Gastrocnemius medialis (tissue), 4 donors: ENCODE results near the gene YARS2. TPM values are rescaled to one million over a fixed set of nuclear protein-coding genes. Genes with fewer than 3 reads are reported as not detected.

ENCODE experiments used
- ATAC-seq, 2 donors: fragments of 150-250 bp; one replicate each; pipeline ENCODE4 v1.9.1; 2016
- DNase-seq, 2 donors: peaks; one replicate each; pipeline ENCODE4 v3.0.0-alpha.2; 2019
- H3K27ac ChIP-seq, 4 donors: fragments of 200-600 bp; sonication (generic); 1 replicate in 1 of 4; 2 replicates in 3 of 4; pipeline ENCODE4 v1.5.1; 2016 to 2018; ENCODE audit warnings: mild to moderate bottlenecking in 2 of 4, moderate library complexity in 1 of 4
- H3K27me3 ChIP-seq, 3 donors: fragments of 200-600 bp; sonication (generic) in 2 of 3; 1 replicate in 1 of 3; 2 replicates in 2 of 3; pipeline versions ENCODE4 v1.5.1 to v1.6.0; 2016 to 2019; ENCODE audit warnings: mild to moderate bottlenecking in 1 of 3, moderate library complexity in 1 of 3
- H3K36me3 ChIP-seq, 2 donors: fragments of 200-600 bp; sonication (generic) in 1 of 2; one replicate each; pipeline ENCODE4 v1.5.1; 2017 to 2018
- H3K4me1 ChIP-seq, 2 donors: fragments of 200-600 bp; sonication (generic) in 1 of 2; one replicate each; pipeline ENCODE4 v1.5.1; 2016 to 2017; ENCODE audit warnings: mild to moderate bottlenecking in 2 of 2
- H3K4me3 ChIP-seq, 4 donors: fragments of 200-600 bp; sonication (generic) in 3 of 4; 1 replicate in 1 of 4; 2 replicates in 3 of 4; pipeline ENCODE4 v1.5.1; 2016 to 2019; ENCODE audit warnings: mild to moderate bottlenecking in 2 of 4
- H3K9me3 ChIP-seq, 3 donors: fragments of 200-600 bp; sonication (generic) in 2 of 3; 1 replicate in 1 of 3; 2 replicates in 2 of 3; pipeline ENCODE4 v1.5.1; 2016 to 2019
- POLR2A ChIP-seq, 2 donors: fragments of 450-650 bp; IDR thresholded peaks; one replicate each; pipeline ENCODE4 v1.6.1; 2017; ENCODE audit warnings: antibody characterized with exemption in 2 of 2, mild to moderate bottlenecking in 2 of 2, moderate library complexity in 2 of 2
- in situ Hi-C, 4 donors: fragments of 200-750 bp; cut with MboI; loops; one replicate each; pipeline versions ENCODE4 v1.15.0 to v1.8.0; 2017; ENCODE audit warnings: low sequenced_read_pairs in 4 of 4
- intact Hi-C: fragments of 100-400 bp; cut with DNase I; formaldehyde crosslinking; loops from one replicate; pipeline ENCODE4 v1.15.1; 2023; ENCODE audit warnings: low total_unique reads
- total RNA-seq, 4 donors: library from RNA; depleted of rRNA; stranded (reverse); fragments of >200 nt; gene quantifications; one replicate each; pipeline versions ENCODE4 v1.1.0 to v1.2.3, GENCODE V29; 2016
- TF ChIP-seq, protein P1 (sequence below), 5 experiments: fragments of 450-650 bp in 3 of 5; fragments of 200-600 bp in 2 of 5; sonication (generic) in 2 of 5; IDR thresholded peaks in 4 of 5; conservative IDR thresholded peaks in 1 of 5; 1 replicate in 4 of 5; 2 replicates in 1 of 5; pipeline ENCODE4 v1.5.1; 2016 to 2019; ENCODE audit warnings: antibody characterized with exemption in 5 of 5, mild to moderate bottlenecking in 3 of 5, moderate library complexity in 3 of 5

YARS2 gene
- total RNA-seq: 10 to 100 TPM in 3 of 4 donors, 1 to 10 TPM in 1; 9.1 to 19.4 (median 13.9) TPM

DNA sequence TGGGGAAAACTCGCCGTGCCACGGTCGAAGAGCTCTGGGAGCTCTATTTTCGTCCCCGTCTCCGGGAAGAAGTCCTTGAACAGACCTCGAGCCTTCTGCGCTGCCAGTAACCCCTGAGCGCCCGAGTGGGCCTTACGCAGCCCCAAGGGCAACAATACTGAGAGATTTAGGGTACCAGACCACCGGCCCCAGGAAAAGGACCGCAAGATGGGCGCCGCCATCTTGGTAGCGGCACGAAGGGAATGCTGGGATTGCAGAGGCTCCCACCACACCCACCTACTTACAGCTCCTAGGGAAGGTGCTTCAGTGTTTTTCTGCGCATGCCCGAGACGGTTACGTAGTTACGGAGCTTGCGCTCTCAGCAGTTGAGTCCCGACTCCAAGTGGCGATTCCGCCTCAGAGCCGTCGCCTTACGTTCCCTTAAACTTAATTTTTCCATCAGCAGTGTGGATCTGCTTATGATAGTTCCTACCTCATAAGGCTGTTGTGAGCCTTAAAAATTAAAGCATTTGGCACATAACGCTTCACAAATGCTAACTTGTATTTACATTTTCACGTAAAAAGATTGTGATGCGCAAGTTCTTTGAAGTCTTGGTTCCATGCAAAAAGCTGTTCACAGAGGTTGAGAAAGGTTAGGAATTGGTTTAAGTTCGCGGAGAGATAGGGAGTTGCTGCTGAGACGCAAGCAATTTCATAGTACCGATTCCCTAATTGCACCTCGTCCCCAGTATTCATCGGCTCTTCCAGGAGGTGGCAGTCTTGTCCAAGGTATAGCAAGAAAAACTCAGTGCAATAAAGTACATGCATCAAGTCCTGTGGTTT is at the start of gene YARS2:
Gene YARS2 (minus strand): TSS at position 244 of the 822 bp plus-strand sequence. CDS start 23 bp downstream, at position 221.
- no peaks in the 10 kb centered on the region for H3K9me3 ChIP-seq
- H3K27me3 ChIP-seq: no peaks in the 10 kb centered on the region
- H3K27ac ChIP-seq: peak within 1 kb of the TSS; percentile 81 to 88 (median 84)
- peaks cover 0 to 26% of the 10 kb centered on the region in 2 donors for H3K36me3 ChIP-seq
- DNase-seq (peak; percentile 95 to 96), ATAC-seq (peak; percentile 99 to 100)
- H3K4me1 ChIP-seq: peaks cover 12 to 15% of the 10 kb centered on the region in 2 donors
- TF ChIP-seq, protein P1, sequence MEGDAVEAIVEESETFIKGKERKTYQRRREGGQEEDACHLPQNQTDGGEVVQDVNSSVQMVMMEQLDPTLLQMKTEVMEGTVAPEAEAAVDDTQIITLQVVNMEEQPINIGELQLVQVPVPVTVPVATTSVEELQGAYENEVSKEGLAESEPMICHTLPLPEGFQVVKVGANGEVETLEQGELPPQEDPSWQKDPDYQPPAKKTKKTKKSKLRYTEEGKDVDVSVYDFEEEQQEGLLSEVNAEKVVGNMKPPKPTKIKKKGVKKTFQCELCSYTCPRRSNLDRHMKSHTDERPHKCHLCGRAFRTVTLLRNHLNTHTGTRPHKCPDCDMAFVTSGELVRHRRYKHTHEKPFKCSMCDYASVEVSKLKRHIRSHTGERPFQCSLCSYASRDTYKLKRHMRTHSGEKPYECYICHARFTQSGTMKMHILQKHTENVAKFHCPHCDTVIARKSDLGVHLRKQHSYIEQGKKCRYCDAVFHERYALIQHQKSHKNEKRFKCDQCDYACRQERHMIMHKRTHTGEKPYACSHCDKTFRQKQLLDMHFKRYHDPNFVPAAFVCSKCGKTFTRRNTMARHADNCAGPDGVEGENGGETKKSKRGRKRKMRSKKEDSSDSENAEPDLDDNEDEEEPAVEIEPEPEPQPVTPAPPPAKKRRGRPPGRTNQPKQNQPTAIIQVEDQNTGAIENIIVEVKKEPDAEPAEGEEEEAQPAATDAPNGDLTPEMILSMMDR (IDR thresholded peaks at IDR 0.05 in 4 of 5, conservative IDR thresholded peaks at IDR 0.05 in 1 of 5): peak; percentile 74 to 92 (median 79)
- TF ChIP-seq POLR2A (IDR thresholded peaks at IDR 0.05): peak in 1 of 2 donors; percentile 35
- intact Hi-C loops (loop anchor here (1.0 to 5.0 kb wide), 4 partner anchors 77 to 1266 kb away; partner anchors contain the start of genes ALG10 and DNM1L), in situ Hi-C loops (loop anchor here (5.0 to 25.0 kb wide), 2 partner anchors 1266 to 1456 kb away; partner anchors contain the start of gene ALG10 (in 3 of the 4))
- H3K4me3 ChIP-seq: peak within 1 kb of the TSS; percentile 80 to 100 (median 96)

DNA sequence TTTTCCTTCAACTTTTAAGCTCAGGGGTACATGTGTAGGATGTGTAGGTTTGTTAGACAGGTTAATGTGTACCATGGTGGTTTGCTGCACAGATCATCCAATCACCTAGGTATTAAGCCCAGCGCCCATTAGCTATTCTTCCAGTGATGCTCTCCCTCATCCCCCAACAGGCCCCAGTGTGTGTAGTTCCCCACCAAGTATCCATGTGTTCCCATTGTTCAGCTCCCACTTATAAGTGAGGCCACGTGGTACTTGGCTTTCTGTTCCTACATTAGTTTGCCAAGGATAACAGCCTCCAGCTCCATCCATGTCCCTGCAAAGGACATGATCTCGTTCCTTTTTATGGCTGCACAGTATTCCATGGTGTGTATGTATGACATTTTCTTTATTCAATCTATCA is 48.6 kb upstream of the YARS2 start:
- intact Hi-C loops: no loop called here
- no peak overlapping the region for H3K4me3 ChIP-seq

DNA sequence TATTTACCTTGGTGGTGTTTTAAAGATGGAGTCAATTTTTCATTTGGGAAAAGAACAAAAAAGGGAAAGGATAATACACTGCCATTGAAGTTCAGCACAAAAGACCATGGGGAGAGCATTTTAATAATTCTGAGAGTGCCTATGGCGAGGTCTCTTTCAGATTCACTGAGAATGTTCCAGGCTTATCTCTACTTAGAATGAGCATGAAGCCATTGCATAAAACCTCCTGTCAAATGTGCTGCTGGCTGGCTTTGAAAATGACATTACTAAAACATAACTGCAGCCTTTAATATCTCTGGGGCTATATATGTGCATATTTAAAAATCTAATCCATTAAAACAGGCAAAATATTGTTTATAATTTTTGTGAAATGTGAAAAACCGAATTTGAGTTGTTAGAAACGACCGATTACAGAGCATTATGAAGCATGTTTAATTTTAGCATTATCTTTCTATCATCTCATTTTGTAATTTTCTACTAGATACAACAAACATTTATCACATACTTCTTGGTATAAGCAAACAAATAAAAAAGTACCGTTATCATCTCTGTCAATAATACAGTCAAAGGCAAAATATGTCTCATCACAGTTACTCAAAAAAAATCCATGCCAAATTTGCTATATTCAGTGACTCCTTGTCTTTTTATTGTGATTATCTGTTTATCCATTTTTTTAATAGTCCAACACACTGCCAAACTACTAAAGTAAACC is 45.7 kb upstream of the YARS2 start:
- DNase-seq (no peak), ATAC-seq (no peak)
- no peaks in the 10 kb centered on the region for H3K36me3 ChIP-seq
- intact Hi-C loops: no loop called here
- no peak overlapping the region for H3K27ac ChIP-seq
- TF ChIP-seq, protein P1 (IDR thresholded peaks at IDR 0.05 in 4 of 5, conservative IDR thresholded peaks at IDR 0.05 in 1 of 5): no peak
- TF ChIP-seq POLR2A (IDR thresholded peaks at IDR 0.05): no peak
- no peaks in the 10 kb centered on the region for H3K4me1 ChIP-seq
- H3K9me3 ChIP-seq: no peaks in the 10 kb centered on the region
- in situ Hi-C loops: no loop called here
- no peaks in the 10 kb centered on the region for H3K27me3 ChIP-seq
- H3K4me3 ChIP-seq: no peak overlapping the region

More for the DNA sequence above, 48.6 kb upstream of the YARS2 start:
- no peak for DNase-seq
- TF ChIP-seq, protein P1 (IDR thresholded peaks at IDR 0.05 in 4 of 5, conservative IDR thresholded peaks at IDR 0.05 in 1 of 5): no peak
- no peak for TF ChIP-seq POLR2A (IDR thresholded peaks at IDR 0.05)
- ATAC-seq: no peak
- in situ Hi-C loops: no loop called here
- Histone ChIP-seq H3K27me3 (no peaks in the 10 kb centered on the region), H3K27ac (no peak overlapping the region), H3K36me3 (no peaks in the 10 kb centered on the region), H3K4me1 (no peaks in the 10 kb centered on the region), H3K9me3 (no peaks in the 10 kb centered on the region)

DNA sequence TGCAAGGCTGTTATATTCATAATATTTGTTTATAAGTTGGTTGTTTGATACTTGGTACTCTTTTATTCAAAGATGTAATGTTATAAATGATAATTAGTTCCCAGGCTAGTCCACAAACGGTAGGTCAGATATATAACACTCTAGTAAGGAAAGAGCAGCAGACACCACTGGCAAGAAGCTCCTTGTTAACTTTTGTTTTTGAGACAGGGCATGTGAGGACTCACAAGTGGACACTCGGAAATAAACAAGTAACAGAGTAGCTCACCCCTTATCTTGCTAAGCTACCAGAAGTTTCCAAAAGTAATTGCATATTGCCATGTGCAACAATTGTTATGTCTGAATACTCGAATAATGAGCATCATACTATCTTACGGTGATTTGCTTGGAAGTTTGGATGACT is 38.6 kb upstream of the YARS2 start:
- no peak for ATAC-seq
- H3K27ac ChIP-seq: no peak overlapping the region
- H3K36me3 ChIP-seq: no peaks in the 10 kb centered on the region
- in situ Hi-C loops (loop anchor here in 1 of 4 donors (25.0 kb wide), 1 partner anchor 93 kb away; the partner anchor contains the start of gene PKP2), intact Hi-C loops (no loop called here)
- H3K4me1 ChIP-seq: no peaks in the 10 kb centered on the region
- no peak overlapping the region for H3K4me3 ChIP-seq
- DNase-seq: no peak
- TF ChIP-seq, protein P1 (IDR thresholded peaks at IDR 0.05 in 4 of 5, conservative IDR thresholded peaks at IDR 0.05 in 1 of 5): no peak
- no peak for TF ChIP-seq POLR2A (IDR thresholded peaks at IDR 0.05)
- no peaks in the 10 kb centered on the region for H3K27me3 ChIP-seq
- no peaks in the 10 kb centered on the region for H3K9me3 ChIP-seq
